A172 (cell line): Measurements from ENCODE around the gene SLC40A1. TPM values are rescaled to one million over a fixed set of nuclear protein-coding genes. Genes with fewer than 3 reads are reported as not detected.
"Not testable (repeated sequence)": the region's sequence is repeated elsewhere in the genome, so short reads cannot be mapped to it uniquely, and the experiment has no call there.

ENCODE experiments used
- DNase-seq: peaks from one replicate; pipeline ENCODE4 v3.0.0-alpha.2; 2015; ENCODE audit warnings: low spot score
- total RNA-seq: library from RNA; depleted of rRNA; stranded (reverse); fragments of >200 nt; shearing (Covaris generic); gene quantifications from 2 replicates; pipeline ENCODE4 v1.2.3, GENCODE V29; 2014; rRNA removed

The SLC40A1 gene
- total RNA-seq: 1.2 and 1.4 TPM in 2 replicates

- DNase-seq: peak; percentile 10
Measured at GRCh38 chr2:189580658-189581353, at the start of gene SLC40A1. TSS of gene SLC40A1 (minus strand) at chr2:189580786. CDS start at chr2:189580460, 326 bp downstream.

DNA sequence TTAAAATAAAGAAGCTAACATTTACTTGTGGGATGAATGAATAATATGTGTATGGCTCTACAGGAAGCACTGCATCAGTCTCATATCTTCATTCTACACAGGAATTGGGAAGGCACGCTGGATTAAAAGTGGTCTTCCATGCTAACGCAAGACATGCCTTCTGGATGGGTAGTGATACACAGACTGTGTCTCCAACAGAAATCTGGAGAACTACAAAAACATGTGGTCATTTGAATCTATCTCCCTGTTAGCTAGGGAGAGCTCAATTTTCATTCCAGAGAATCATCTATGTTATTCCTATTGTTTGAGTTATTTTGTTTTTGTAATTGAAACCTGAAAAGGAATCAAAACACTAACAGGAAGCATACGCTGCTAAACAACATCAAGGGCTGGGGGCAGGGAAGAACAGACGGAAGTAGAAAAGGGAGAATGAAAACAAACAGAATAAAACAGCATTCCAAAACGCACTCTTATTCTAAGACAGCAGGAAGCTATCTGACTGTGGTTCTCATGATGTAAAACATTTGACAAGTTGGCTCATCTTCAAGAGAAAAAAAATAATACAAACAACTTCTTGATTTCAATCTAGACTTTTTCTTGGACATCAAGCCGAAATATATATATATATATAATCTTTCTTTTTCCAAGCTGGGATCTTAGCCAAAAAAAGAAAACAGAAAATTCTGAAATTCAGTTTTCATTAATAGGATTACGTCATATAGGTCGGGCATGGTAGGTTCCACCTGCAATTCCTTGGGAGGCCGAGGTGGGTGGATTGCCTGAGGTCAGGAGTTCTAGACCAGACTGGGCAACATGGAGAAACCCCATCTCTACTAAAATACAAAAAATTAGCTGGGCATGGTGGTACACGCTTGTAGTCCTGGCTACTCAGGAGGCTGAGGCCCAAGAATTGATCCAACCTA lies 49.2 kb upstream of the SLC40A1 start:
- DNase-seq: no peak

DNA sequence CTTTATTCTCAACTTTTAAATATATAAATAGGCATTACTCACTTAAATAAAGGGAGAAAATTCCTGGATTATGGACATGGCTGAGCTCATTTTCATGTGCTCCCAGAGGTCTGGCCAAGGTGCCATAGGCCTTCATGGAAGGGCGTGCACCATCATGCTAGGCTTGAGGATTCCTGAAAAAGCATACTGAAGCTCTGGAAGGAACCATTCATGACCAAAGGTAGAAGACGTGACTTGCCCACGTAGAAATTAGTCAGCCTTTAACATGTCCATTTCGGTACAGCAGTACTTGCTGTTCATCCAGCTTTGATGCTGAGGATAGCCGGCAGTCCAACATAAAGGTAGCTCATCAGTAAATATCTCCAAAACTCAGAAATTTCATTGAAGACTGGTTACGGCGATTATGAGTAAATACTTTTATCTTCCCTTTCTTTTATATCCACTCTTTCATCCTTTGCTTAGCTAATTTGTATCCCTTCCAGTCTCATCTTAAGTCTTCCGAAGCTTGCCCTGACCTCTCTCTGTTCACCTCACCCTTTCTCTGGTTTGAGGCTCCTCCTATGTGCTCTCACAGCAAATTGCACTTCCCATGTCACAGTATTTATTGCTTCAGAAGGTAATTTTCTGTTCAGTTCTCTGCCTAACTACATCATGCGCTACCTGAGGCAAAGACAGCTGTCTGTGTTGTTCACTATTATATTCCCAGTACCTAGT lies 48.4 kb upstream of the SLC40A1 start:
- no peak for DNase-seq

GRCh38 chr2:189627789-189628188 lies 47.2 kb upstream of the SLC40A1 start:
- DNase-seq: no peak

DNA sequence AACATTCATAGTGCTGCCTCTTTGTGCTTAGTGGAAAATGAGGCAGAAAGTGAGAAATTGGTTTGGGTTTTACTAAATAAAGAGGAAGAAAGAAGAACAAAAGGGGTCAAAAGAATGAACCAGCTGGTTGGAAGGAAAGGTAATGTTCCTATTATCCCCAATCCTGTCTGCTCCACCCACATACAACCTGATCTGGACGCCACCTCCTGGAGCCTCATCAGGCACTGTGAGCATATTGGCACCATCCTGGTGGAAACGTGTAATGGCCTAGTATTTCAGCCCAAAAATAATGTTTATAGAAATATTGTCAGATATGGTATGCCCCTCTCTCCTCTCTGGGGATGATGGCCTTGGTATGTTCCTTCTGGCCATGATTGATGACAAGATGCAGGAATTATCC lies 45.0 kb upstream of the SLC40A1 start:
- DNase-seq: no peak

DNA sequence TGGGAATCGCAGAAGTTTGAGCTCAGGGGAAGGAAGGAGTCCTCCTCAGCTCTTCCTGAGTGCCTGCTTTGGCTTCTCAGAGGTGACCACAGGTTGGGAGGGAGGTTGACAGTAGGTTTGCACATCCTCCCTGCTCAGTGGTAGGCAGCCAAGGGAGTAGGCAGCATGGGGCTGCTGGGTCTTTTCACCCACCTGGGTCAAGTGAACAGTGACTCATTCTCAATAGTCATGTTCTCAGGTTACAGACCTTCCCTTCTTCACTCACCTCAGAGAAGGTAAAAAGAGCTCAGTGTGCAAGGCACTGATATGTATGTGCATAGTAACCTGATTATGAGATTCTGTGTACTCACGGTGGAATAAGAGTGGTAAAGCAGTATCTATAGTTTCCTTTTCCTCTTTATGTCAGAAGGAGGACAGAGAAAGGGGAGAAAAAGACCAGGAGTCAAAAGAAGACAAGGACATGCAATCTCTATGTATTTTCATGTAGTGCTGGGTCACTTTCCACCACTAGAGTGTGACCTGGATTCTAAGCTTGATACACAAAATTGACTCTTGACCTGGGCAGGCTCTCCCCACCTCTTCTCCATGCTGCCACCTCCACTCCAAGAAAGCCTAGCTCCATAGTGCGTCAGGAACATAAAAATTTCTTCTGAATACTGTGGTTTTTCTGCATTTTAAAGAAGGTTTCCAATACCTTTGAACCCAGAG lies 44.2 kb upstream of the SLC40A1 start:
- no peak for DNase-seq

DNA sequence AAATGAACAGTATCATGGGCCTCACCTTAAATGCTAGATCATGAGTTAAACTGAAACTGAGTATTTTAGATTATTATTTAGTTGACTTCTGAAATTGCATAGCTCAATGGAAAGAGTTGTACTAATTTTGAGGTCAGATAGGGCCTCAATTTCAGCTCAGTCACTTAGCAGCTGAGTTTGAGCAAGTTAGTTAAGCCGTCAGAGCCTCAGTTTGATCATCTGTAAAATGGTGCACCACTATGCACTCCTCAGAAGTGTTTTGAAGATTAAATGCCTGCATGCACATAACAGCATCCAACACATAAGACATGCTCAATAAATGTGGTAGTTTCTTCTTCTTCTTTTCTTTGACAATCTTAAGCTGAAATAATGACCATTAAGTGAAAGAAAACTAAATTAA lies 42.5 kb upstream of the SLC40A1 start:
- DNase-seq: no peak

- no peak for DNase-seq
Measured at GRCh38 chr2:189621781-189622180, 41.2 kb upstream of the SLC40A1 start.

DNA sequence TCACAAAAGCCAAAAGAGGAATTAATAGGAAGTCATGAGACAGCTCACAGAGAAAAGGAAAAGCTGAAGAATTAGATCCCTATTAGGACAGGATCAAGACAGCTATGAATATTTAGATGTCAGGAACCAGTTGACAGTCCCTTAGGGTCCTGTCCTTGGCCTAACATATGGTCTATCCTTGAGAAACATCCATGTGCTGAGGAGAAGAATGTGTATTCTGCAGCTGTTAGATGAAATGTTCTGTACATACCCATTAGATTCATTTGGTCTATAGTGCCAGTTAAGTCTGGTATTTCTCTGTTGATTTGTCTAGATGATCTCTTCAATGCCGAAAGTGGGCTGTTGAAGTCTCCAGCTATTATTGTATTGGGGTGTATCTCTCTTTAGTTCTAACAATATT lies 37.6 kb upstream of the SLC40A1 start:
- no peak for DNase-seq

- no peak for DNase-seq
Measured at GRCh38 chr2:189614585-189614984, 34.0 kb upstream of the SLC40A1 start.

- DNase-seq: peak; percentile 26
Measured at GRCh38 chr2:189613650-189614420, 33.2 kb upstream of the SLC40A1 start.

- peak; percentile 66 for DNase-seq
Measured at GRCh38 chr2:189613077-189613636, 32.6 kb upstream of the SLC40A1 start.

DNA sequence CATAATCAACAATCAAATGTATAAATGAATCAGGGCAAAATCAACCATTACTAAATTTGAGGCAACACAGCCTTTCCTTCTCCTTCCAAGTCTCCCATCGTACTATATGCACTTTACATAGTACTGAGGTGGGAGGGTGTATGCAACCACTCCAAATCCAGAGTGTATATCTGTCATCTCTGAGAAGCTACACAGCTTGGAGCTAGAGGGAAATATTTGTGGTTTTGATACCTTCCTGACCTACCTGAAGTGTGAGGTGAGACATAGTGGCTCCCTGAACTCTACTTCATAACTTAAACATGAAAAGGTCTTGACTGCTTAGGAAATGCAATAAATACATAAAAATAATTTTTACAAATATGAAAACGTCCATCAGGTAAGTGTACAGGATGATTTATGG lies 30.1 kb upstream of the SLC40A1 start:
- no peak for DNase-seq

DNA sequence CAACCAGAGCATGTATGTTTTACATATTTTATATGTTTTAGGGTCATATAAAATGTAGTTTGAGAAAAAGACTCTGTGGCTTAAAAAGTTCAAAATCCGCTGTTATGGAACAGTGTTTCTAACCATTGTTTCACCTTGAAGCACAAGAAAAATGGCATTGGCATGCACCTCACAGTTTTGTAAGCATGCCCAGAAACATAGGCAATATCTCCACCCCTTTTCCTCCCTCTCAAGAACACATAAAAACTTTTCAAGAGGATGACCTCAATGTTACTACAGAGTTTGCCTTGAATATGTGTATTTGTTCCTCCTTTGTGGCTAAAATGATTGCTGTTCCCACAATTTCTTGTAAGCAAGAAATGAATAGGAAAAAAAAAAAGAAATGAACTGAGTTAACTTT lies 29.3 kb upstream of the SLC40A1 start:
- DNase-seq: no peak

DNA sequence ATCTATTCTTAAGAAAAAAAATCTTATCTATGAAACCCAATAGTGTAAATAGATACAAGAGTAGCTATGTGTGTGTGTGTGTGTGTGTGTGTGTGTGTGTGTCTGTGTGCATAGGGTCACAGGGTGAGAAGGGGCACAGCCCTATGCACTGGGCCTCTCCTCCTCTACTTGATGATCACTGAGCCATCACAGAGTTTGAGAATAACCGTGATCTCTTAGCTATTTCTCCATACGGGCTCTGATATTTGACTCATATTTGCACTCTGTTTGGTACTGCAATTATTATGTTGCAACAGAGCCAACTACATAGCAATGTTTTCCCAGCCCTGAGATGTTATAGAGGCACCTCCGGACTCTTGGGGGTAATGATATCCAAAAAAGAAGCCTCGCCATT lies 28.8 kb upstream of the SLC40A1 start:
- no peak for DNase-seq

GRCh38 chr2:189608795-189609422 lies 28.3 kb upstream of the SLC40A1 start:
- no peak for DNase-seq

DNA sequence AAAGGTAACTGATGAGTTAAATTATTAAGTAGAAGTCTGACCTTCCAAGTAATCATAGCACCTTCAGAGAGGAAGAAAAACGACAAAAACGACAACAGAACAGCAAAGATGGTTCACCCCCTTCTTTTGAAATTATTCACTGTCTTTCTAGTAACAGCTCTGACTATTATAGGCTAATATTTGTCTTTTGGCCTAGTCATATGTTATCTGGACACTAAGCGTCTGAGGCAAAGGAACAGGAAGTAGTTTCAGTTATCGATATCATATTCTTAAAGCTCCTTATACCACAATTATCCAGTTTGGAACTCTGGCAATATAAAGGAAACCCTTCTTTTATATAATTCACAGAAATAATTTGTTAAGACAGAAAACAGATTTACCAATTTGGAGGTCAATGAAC lies 27.6 kb upstream of the SLC40A1 start:
- no peak for DNase-seq

- no peak for DNase-seq
Measured at GRCh38 chr2:189602233-189602632, 21.6 kb upstream of the SLC40A1 start.

DNA sequence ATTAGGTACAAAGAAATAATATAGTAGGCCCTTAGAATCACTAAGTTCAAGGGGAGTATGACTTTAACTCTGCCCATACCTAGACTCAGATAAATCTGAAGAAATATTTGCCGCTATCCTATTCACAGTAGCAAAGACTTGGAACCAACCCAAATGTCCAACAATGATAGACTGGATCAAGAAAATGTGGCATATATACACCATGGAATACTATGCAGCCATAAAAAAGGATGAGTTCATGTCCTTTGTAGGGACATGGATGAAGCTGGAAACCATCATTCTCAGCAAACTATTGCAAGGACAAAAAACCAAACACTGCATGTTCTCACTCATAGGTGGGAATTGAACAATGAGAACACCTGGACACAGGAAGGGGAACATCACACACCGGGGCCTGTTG lies 21.1 kb upstream of the SLC40A1 start:
- DNase-seq: not testable (repeated sequence)

DNA sequence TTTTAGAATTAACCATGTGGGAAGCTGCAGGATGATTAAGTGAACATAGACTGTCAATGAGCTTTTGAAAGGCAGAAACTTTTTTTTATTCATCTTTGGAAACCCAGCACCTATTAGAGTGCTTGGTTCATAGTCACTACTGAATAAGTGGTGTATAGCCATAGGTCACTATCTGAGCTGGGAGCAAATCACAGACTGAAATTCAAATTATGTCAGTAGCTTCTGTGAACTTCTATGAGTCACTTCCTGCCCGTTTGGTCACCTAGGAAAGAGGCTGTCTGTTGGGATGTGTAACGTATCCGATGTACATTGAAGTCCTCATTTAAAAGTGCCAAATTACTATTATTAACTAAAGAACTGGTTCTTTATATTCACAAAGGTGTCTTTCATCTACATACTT lies 20.5 kb upstream of the SLC40A1 start:
- peak; percentile 87 for DNase-seq
